ENCODE data around the gene BRIP1. TPM values are rescaled to one million over a fixed set of nuclear protein-coding genes. Genes with fewer than 3 reads are reported as not detected.

Gene BRIP1
- total RNA-seq, 1 donor from 2014 or later, result 2.4 TPM

DNA sequence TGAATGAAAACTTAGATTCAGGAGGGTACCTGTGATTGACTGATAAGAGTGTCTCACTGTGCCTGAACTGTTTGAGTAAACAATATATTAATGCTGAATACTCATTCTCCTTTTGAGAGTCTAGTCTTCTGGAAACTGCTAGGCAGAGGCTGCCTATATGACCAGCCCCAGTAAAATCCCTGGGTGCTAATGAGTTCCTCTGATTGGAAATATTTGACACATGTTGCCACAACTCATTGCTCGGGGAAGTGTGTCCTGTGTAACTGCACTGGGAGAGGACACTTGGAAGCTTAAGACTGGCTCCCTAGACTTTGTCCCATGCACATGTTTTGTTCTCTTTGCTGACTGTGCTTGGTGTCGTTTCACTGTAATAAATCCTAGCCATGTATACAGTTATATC, 163.6 kb downstream of the BRIP1 start:
- Mint-ChIP-seq H3K4me1 (ENCODE audit: low read depth, unreplicated experiment) (no peaks in the 10 kb centered on the region), H3K9me3 (ENCODE audit: unreplicated experiment) (peaks cover 8% of the 10 kb centered on the region), H3K4me3 (ENCODE audit: unreplicated experiment) (no peak overlapping the region), H3K27me3 (ENCODE audit: unreplicated experiment) (no peaks in the 10 kb centered on the region), H3K36me3 (ENCODE audit: unreplicated experiment) (peaks cover 25% of the 10 kb centered on the region), H3K27ac (ENCODE audit: unreplicated experiment) (no peak overlapping the region)
- DNase-seq, result no peak
- TF ChIP-seq, protein P1, sequence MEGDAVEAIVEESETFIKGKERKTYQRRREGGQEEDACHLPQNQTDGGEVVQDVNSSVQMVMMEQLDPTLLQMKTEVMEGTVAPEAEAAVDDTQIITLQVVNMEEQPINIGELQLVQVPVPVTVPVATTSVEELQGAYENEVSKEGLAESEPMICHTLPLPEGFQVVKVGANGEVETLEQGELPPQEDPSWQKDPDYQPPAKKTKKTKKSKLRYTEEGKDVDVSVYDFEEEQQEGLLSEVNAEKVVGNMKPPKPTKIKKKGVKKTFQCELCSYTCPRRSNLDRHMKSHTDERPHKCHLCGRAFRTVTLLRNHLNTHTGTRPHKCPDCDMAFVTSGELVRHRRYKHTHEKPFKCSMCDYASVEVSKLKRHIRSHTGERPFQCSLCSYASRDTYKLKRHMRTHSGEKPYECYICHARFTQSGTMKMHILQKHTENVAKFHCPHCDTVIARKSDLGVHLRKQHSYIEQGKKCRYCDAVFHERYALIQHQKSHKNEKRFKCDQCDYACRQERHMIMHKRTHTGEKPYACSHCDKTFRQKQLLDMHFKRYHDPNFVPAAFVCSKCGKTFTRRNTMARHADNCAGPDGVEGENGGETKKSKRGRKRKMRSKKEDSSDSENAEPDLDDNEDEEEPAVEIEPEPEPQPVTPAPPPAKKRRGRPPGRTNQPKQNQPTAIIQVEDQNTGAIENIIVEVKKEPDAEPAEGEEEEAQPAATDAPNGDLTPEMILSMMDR (IDR thresholded peaks at IDR 0.05; ENCODE audit: partially characterized antibody, unreplicated experiment), result no peak

DNA sequence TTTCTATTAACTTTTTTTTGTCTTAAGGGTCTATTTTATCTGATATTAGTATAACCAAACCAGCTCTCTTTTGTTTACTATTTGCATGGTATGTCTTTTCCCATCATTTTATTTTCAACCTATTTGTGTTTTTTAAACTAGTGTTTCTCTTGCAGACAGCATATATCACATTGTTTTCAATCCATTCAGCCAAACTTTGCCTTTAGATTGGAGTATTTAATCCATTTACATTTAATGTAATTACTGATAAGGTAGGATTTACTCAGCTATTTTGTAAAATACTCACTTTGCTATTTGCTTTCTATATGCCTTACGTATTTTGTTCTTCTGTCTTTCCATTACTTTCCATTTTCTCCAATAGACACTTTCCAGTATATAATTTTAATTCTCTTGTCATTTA, 164.3 kb downstream of the BRIP1 start:
- Mint-ChIP-seq H3K4me3 (ENCODE audit: unreplicated experiment) (no peak overlapping the region), H3K27me3 (ENCODE audit: unreplicated experiment) (no peaks in the 10 kb centered on the region), H3K27ac (ENCODE audit: unreplicated experiment) (no peak overlapping the region), H3K4me1 (ENCODE audit: low read depth, unreplicated experiment) (no peaks in the 10 kb centered on the region), H3K36me3 (ENCODE audit: unreplicated experiment) (peaks cover 25% of the 10 kb centered on the region), H3K9me3 (ENCODE audit: unreplicated experiment) (peaks cover 8% of the 10 kb centered on the region)
- DNase-seq, result no peak
- TF ChIP-seq, protein P1 (IDR thresholded peaks at IDR 0.05; ENCODE audit: partially characterized antibody, unreplicated experiment), result no peak

DNA sequence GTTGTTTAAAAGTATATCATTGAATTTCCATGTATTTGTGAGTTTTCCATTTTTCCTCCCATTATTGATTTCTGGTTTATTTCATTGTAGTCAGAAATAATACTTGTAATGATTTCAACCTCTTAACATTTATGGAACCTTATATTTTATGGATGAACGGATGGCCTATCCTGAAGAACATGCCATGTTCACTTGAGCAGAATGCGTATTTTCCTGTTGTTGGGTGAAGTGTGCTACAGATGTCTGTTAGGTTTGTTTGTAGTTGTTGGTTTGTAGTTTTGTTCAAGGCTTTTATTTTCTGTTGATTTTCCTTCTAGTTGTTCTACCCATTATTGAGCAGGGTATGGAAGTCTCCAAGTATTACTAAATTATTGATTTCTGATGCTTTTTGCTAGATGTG, 165.1 kb downstream of the BRIP1 start:
- peaks cover 7% of the 10 kb centered on the region for H3K9me3 Mint-ChIP-seq (ENCODE audit: unreplicated experiment)
- TF ChIP-seq, protein P1 (IDR thresholded peaks at IDR 0.05; ENCODE audit: partially characterized antibody, unreplicated experiment), result no peak
- H3K27ac Mint-ChIP-seq (ENCODE audit: unreplicated experiment), result no peak overlapping the region
- no peak overlapping the region for H3K4me3 Mint-ChIP-seq (ENCODE audit: unreplicated experiment)
- H3K36me3 Mint-ChIP-seq (ENCODE audit: unreplicated experiment), result peaks cover 25% of the 10 kb centered on the region
- H3K27me3 Mint-ChIP-seq (ENCODE audit: unreplicated experiment), result no peaks in the 10 kb centered on the region
- no peak for DNase-seq
- no peaks in the 10 kb centered on the region for H3K4me1 Mint-ChIP-seq (ENCODE audit: low read depth, unreplicated experiment)

- no peaks in the 10 kb centered on the region for H3K4me1 Mint-ChIP-seq (ENCODE audit: low read depth, unreplicated experiment)
- no peak overlapping the region for H3K27ac Mint-ChIP-seq (ENCODE audit: unreplicated experiment)
- peaks cover 24% of the 10 kb centered on the region for H3K36me3 Mint-ChIP-seq (ENCODE audit: unreplicated experiment)
- no peak for DNase-seq
- H3K4me3 Mint-ChIP-seq (ENCODE audit: unreplicated experiment), result no peak overlapping the region
- TF ChIP-seq, protein P1 (IDR thresholded peaks at IDR 0.05; ENCODE audit: partially characterized antibody, unreplicated experiment), result no peak
- H3K27me3 Mint-ChIP-seq (ENCODE audit: unreplicated experiment), result no peaks in the 10 kb centered on the region
- H3K9me3 Mint-ChIP-seq (ENCODE audit: unreplicated experiment), result no peaks in the 10 kb centered on the region
These were observed 167.5 kb downstream of the BRIP1 start for GRCh38 chr17:61695779-61696337.

DNA sequence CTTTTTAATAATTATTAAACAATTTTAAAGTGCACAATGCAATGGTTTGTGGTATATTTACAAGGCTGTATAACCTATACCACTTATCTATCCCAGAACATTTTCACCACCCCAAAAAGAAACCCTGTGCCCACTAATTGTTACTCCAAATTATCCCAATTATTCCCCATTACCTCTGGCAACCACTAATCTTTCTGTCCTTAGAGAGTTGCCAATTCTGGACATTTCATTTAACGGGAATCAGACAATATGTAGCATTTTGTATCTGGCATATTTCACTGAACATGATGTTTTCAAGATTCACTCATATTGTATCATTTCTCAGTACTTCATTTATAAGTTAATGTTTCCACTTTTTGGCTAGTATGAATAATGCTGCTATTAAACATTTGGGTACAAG, 169.2 kb downstream of the BRIP1 start:
- Mint-ChIP-seq H3K27ac (ENCODE audit: unreplicated experiment) (no peak overlapping the region), H3K27me3 (ENCODE audit: unreplicated experiment) (no peaks in the 10 kb centered on the region), H3K36me3 (ENCODE audit: unreplicated experiment) (peaks cover 11% of the 10 kb centered on the region), H3K4me3 (ENCODE audit: unreplicated experiment) (no peak overlapping the region), H3K9me3 (ENCODE audit: unreplicated experiment) (no peaks in the 10 kb centered on the region), H3K4me1 (ENCODE audit: low read depth, unreplicated experiment) (no peaks in the 10 kb centered on the region)
- no peak for DNase-seq
- TF ChIP-seq, protein P1 (IDR thresholded peaks at IDR 0.05; ENCODE audit: partially characterized antibody, unreplicated experiment), result no peak

Measured in glutamatergic neuron (in vitro differentiated cells).